NCI-H146 treated with DMSO at 0.1 percent for 48 hours (cell line): Measurements from ENCODE around the gene PDLIM1.

Experiments used
- DNase-seq: peaks from one replicate; lab custom pipeline; 2025; ENCODE audit not compliant: unreplicated experiment; lab: John Stamatoyannopoulos, UW

PDLIM1 gene

DNA sequence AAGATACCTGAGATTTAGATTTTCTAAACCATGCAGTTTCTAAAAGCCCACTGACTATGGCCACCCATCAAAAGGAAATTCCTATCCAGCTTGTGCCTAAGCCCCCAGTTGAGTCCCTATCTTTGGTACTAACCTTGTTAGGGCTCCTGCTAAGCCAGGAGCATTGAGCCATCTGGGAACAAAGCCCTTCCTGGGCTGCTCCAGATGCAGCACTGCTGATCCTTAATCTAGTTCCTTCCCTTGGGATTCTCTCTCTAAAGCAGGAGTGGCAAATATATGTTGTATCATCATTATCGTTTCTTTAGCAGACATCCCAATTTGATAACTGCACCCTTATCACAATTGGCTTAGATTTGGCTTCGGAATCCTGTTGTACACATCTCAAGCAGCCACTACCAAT lies 24.7 kb upstream of the PDLIM1 start:
- DNase-seq, result no peak

DNA sequence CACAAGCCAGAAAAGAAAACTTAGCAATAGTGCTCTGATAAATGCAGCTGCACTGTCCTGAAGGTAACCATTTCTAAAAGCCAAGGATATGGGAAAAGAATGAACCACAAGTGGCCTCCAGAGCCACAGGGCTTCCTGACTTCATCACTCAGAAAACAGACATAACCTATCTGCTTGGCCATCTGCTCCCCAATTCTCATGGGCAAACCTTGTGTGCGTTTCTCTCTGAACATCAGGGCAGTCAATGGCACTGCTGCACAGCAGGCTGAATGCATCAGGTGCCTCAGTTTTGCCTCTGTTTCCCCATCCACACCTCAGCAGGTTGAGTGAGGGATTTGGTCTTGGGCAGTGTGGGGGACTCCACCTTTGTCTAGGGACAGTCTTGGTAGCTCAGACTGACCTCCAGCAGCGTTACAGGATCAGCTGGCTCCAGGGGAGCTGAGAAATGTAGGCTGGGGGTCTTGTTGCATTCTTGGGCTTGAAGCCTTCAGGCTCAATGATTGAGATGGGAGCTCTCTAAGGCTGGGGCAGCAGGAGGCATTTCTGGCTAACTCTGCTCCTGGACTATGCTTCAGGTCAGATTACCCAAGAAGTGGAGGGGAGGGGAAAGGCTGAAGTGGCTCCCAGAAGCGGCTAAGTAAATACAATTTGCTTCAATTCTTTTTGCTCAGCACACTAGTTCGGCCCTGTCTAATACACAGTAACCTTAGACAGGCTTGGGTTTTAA lies 23.6 kb upstream of the PDLIM1 start:
- no peak for DNase-seq

DNA sequence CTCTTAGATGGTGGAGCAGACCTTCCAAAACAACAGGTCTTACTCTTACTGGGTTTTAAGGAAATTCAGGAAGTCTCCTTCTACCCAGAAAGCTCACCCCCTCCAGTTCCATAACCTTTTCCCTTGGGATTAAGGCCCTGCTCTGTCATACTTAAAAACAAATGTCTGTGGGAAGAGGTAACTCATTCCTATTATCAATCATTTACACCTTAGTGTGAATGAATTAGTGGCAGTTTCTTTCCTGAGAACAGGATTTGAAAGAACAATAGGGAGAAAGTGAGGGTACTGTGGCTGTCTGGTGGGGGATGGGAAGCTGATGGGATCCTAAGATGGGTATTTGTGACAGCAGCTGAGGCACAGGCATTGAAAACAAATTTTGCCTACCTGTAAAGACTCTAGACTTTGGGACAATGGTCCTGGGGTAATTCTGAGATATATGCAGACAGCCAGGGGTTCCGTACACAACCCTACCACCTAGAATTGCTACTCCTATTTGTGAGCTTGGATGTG lies 22.2 kb upstream of the PDLIM1 start:
- DNase-seq, result no peak

DNA sequence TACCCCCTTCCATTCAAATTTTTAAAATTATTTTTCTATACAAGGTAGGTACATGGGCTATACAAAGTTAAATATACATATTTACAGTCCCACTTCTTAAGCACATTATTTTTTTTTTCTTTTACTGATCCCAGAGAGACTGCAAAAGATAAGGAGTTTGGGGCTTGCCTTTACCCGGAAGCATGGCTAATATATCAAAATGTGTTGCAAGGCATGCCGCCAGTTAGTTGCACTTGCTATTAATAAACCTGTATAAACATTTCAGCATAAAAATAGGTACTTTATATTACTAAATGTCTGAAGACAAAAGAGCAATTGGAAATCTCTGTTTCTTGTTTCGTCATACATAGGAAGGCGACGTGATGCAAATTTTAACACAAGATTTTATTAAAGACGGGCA lies 21.5 kb upstream of the PDLIM1 start:
- no peak for DNase-seq

DNA sequence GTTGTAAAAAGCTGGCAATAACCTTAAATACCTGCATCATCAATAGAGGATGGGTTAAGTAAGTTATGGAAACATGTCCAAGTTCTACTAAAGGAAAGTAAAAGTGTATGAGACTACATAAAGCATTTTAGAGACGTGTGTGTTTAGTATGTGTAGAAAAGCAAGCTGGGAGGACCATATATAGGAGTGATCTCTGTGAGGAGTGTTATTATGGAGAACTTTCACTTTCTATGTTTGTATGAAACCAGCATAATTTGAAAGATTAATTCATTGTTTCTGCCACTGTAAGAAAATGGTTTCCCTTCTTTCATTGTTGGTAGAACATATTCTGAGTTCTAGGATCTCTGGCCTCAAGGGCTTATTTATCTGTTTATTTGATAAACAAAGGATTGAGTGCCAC lies 19.2 kb upstream of the PDLIM1 start:
- no peak for DNase-seq

DNA sequence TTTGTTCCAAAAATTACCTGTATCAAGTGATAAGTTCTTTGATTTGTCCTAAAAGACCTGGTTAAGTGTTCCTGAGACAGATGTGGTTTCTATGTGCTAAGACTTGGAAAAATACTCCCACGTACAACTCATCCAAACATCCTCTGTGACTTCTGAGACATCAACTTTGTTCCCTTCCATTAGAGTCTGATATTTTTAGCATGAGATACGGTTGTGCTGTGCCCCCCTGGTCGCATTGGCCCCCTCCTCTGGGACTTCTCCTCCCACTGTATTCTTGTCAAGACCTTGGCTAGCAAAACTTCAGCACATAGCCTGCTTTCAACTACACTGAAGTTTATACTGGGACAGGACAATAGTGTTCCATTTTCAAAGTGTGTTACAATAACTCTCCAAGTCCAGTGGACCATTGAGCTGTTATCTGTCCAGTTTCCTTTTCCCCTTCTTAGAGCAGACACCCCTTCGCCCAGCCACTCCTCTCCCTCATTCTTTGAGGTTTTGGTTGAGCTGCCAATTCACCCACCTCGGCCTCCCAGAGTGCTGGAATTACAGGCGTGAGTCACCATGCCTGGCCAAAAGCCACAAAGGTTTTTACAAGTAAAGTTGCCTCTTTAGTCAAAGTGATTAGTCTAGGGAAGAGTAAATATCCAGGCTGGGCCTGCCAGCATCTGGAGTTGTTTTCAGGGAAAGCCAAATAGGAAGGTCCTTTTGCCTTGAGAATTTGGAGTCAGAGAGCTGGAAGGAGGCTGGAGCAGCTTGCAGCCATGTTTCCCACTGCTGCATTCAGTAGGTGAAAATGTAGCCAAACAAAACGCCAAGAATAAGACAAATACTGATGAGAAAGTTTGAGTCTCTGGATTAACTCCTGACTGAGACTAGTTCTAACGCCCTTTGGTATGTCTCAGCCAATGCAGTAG lies 17.8 kb upstream of the PDLIM1 start:
- no peak for DNase-seq

DNA sequence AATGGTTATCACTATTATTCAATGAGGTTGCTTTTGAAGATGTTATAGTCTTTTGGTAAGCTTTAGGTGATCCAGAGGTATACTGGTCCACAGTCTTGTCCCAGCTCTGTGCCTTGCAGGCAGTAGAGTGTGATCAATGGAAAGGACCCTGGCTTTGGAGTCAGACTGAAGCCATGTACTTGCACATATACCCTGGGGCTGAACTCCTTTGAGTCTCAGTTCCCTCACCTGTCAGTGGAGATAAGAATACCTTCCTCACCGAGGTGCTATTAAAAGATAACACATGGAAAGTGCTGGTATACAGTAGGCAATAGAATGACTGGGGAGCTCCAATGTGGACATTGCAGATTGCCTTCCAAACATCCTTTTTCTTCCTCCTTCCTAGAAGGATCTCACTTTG lies 16.0 kb upstream of the PDLIM1 start:
- DNase-seq, result no peak

DNA sequence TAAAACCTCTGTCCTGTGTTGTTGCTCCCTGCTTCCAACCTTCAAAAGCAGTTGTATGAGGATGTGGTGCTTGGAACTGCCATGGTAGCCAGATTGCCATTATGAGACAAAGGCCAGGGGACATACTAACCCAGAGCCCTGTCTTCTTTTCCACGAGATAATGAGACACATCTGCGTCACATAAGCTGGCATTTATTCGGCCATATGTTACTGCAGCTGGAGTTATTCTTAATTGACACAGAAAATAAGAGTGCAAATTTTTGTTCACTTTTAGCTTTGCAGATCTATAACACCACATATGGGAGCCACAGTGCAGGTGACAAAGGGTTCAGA lies 15.5 kb upstream of the PDLIM1 start:
- no peak for DNase-seq

DNA sequence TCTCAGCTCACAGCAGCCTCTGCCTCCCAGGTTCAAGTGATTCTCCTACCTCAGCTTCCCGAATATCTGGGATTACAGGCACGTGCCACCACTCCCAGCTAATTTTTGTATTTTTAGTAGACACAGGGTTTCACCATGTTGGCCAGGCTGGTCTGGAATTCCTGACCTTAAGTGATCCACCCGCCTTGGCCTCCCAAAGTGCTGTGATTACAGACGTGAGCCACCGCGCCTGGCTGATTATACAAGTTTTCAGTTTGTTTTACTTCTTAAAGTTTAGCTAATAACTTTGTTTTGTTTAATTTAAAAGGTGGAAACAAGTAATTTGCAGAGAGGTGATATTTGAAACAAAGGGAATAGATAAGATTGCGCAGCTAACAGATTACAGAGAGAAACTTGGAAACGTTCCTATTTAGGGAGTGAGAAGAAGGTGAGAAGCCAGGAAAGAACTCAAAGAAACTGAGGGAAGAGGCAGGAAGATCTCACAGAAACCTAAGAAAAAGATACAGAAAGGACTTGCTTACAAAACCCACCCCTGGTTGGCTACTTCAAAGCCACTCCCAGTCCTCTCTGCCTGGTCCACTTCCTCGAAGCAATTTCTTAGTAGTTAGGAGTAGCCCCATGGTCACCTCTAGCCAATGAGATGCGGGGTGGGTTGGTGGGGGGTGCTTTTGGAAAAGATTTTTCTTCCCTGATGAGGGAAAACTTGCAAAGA lies 15.0 kb upstream of the PDLIM1 start:
- DNase-seq, result no peak

DNA sequence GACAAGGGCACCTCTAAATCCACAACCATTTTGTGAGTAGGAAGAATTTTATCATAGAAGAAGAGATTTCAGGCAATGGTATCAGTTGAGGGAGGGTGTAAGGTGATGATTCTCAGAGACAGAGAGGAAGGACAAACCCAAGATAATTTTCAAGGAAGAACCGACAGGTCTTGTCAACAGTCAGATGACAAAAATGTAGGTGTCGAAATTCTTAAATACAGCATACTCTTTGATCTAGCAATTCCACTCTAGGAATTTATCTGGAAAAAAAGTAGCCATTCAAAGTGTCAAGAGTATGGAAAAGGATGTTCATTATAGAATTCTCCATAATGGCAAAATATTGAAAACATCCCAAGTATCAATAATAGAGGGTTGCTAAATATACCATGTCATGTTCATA lies 14.2 kb upstream of the PDLIM1 start:
- DNase-seq, result no peak

DNA sequence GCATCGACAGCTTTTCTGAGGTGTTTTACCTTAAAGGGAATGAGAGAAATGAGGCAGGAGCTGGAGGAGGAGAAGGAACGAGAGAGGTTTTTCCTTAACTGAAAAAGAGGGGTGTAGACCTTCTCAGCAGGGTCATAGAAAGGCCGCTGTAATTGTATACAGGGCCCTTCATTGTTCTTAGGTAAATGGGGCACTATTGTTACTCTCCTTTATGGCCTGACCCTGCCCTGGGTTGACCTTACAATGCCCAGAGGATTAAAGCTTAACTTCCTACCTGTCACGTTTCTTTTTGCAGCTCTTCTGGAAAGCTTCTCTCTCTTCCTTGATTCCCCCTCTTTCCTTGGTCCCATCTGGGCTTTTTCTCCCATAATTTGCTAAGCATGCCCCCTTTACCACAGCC lies 13.7 kb upstream of the PDLIM1 start:
- DNase-seq, result no peak

DNA sequence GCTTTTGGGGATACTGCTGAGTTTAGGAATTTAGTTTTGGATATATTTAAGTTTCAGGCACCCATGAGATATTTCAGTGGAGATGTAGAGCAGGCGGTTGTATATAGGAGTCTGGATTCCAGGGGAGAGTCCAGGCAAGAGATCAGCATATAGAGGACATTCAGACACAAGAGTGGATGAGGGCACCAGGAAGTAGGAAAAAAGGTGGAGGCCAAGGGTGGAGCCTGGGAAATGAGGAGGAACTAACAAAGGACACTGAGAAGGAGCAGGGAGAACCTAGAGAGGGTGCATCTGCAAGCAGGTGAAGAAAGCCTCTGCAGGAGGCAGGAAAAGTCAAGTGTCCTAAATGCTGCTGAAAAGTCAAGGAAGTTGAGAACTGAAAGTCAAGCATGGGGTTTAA lies 13.1 kb upstream of the PDLIM1 start:
- DNase-seq, result no peak

DNA sequence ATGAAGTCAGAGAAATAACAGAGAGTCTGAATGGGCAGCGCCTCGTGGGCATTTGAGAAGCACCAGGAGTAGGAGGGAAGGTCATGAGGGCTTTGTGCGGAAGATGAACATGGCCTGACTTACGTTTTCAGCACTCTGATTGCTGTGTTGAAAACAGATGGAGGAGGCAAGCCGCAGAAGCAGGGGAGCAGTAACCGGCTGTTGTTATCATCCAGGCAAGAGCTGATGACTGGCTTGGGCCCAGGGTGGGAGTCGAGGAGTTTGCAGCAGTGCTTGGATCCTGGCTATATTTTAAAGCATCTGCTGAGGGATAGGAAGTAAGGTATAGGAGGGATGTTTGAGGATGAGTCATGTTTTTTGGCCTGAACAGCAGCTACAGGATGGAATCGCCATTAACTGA lies 12.7 kb upstream of the PDLIM1 start:
- no peak for DNase-seq

DNA sequence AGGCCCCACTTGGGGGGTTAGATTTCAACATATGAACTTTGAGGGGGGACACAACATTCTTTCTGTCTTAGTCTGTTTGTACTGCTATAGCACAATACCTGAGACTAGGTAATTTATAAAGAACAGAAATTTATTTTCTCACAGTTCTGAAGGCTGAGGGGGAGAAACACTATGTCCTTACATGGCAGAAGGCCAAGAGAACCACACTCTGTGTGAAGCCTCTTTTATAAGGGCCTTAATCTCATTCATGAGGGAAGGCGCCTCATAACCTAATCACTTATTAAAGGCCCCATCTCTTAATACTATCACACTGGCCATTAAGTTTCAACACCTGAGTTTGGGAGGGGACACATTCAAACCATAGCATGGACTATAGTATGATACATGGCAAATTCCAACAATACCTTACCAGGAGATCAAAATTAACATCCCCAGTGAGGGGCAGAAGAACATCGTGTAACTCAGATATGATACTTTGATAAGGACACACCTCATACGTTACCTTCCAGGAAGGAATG lies 9.3 kb upstream of the PDLIM1 start:
- DNase-seq, result no peak

DNA sequence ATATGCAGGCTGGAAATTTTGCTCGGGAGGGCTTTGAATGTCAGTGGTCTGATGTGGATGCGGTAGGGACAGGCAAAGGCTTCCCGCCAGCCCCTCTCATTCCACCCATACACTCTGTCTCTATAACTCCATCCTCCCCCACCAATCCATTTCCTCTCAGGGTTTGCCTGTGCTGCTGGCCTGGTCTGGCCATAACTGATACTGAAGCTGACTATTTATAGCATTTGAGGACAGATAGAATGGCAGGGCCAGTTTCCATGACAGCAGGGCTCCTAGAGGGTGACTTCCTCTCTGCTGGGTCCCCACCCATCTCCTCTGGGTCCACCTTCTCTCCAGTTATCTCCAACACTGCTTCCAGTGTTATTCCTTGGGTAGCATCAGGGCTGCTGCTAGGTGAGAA lies 6.6 kb upstream of the PDLIM1 start:
- DNase-seq, result peak; percentile 31

DNA sequence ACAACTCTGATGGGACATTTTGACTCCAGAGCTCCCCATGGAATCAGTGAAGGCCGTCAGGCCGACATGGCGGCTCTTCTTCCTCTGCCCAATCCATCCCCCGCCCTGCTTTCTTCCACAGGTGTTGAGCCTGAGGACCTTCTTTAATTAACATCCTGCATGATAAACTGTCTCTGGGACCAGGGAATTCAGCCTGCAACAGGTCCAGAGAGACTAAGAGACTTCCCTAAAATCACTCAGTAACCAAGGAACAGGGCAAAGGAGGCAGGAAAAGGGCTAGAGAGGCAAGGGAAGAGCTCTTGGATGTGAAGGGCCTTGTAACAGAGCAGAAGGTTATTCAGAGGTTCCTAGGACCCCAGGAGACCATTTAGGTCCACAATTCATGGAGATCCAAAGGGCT lies 6.0 kb upstream of the PDLIM1 start:
- no peak for DNase-seq

DNA sequence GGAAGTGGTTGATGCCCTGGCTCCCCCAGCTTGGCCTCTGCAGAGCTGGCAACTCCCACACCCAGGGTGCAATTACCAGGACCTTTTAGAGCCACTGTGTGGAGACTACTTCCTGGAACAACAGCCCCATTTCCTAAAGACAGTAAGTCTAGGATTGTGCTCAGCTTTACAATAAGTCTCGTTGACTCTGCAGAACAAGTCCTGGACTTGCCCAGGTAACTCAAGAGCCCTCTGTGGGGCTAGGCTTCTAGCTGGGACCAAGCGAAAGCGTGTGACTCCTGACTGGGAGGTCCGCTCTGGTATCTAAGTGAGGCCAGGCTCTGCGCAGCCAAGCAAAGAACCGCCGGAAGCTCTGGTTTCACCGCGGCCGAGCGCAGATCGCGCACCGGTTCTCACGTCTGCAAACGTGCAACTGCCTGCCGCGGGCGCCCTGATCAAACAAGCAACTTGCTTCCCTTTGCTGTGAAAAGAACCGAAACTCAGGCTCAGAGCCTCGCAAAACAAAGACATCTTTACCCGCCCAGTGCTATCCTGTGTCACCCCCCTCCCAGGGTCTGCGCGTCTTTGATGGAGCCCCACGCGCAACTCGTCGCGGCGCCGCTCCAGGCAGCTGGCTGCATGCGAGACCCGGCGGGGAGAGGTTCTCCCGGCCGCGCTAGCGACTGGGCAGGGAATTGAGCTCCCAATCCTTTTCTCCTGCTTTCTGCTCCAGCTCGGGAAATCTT lies 4.4 kb upstream of the PDLIM1 start:
- DNase-seq, result peak; percentile 55

DNA sequence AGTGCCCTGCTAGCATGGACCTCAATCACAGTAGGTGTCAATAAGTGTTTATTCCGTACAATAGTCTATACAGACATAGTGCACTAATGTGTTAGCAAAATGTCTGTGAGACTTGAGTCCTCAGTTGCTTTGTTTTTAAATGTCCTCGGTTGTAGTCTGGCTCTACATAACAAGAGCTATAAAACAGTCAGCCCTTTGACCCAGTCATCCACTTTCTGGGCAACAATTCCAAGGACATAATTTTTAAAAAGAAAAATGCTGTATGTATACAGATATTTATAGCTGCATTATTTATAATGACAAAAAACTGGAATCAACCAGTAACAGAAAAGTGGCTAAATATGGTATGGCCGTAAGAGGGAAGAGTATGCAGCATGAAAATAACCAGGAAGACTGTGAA lies 2.8 kb upstream of the PDLIM1 start:
- no peak for DNase-seq

DNA sequence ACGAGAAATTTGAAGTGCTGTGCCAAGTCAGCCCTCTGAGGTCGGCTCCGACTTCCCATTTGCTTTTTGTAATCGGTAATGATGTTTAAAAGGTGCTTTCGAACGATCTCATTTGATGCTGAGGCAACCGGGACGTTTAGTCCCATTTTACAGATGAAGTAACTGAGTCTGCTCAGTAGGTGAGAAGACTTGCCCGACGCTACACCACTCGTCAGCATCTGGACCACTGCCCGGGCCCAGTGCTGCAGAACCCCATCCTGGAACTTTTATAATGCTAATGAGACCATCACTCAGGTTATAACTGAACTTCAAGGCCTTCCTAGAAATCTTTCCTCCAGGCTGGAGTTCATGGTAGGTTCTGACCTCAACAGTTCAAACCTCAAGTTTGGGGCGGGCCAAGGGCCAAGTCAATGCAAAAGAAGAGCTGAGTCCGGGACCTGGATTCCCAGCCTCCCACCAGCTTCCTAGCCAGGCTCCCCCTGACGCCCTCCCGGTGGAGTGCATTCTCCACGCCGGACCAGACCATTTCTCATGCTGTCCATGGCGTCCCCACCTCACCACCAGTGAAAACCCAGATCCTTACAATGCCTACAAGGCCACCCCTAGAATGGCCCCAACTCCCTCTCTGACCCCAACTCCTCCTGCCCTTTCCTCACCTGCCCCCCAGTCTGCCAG lies 699 bp upstream of the PDLIM1 start:
- DNase-seq, result no peak

DNA sequence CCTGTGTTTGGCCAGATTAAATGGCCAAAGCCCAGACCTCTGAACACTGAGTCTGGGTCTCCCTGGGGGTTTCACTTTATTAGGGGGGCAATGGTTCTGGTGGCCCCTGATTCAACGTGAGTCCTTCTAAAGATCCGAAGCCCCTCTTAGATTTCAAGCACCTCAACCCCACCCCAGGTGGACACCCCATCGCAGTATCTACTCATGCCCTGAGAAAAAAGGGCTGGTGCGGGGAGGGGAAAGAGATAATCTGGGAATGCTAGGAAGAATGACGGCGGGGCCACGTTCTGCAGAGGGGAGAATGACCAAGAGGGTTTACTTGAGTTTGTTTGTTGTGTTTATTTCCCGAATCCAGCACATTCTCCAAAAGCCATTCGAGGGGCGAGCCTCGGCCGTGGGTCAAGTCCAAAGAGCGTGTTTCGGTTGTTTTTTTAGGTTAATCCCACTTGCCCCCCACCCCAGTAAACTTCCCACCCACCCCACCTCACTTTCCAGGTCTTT lies 832 bp downstream of the PDLIM1 start:
- no peak for DNase-seq
